SIG-M5 treated with dmso at 0.1 percent for 504 hours (cell line): ENCODE measurements around the gene IL1B.
"Not testable (repeated sequence)": the region's sequence is repeated elsewhere in the genome, so short reads cannot be mapped to it uniquely, and the experiment has no call there.

Source experiments
- DNase-seq: peaks from one replicate; lab custom pipeline; 2025; ENCODE audit not compliant: unreplicated experiment; lab: John Stamatoyannopoulos, UW

Gene IL1B

DNA sequence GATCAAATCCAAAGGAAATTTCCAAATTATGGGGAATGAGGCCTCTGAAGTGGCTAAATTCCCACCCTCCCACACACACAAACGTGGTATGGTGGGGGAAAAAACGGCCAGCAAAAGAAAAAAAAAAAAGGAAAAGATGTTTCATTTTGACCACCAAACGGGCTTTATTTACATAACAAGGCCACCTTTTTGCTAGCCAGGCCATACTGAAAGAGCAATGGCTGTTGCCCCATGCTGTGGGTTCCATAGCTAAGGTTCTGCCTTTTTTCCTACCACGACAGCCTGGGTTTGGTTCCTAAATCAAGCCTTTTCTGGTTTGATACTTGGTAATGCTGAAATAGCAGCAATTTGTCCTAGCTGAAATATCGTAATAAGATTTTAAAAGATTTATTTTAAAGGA, 14.0 kb upstream of the IL1B start:
- no peak for DNase-seq

DNA sequence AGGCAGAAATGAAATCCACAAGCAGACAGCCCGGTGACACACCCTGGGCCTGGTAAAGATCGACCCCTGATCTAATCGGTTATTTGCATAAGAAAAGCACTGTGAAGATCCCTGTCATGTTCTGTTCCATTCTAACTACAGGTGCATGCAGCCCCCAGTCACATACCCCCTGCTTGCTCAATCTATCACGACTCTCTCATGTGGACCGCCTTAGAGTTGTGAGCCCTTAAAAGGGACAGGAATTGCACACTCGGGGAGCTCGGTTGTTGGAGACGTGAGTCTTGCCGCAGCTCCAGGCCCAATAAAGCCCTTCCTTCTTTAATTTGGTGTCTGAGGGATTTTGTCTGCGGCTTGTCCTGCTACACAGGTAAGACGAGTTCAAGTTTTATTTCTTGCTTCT, 13.4 kb upstream of the IL1B start:
- DNase-seq, result no peak

DNA sequence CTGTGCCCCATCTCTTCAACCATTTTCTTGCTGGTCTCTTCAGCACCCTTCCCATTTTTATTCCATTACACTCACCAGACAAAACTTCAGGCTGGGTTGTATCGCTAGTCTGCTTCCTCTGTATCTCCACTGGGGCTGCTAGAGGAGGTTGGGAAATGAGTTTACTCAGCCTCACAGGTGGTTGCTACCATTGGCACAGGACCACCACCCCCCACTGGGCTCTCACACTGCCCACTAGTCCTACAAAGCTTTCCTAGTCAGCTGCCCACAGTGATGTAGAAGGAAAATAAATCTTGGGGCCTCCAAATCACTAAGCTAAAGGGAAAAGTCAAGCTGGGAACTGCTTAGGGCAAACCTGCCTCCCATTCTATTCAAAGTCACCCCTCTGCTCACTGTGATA, 12.3 kb upstream of the IL1B start:
- no peak for DNase-seq

DNA sequence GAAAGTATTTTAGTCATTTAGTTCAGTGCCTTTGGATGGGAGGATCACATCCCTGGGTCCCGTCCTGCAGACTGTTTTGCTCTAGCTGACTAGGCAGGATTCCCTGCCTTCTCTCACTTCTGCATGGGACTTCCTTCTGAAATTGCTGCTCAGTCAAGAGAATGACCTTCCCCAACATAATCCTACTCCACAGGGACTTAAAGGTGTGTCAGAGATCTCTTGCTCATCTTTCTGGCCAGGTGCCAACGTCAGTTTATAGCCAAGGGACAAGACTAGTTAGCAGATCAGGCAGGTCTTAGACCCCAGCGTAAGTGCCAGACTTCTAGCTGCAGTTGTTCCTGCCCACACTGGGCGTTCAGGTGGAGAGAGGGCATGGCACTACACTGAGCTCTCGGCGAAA, 9.5 kb upstream of the IL1B start:
- no peak for DNase-seq

DNA sequence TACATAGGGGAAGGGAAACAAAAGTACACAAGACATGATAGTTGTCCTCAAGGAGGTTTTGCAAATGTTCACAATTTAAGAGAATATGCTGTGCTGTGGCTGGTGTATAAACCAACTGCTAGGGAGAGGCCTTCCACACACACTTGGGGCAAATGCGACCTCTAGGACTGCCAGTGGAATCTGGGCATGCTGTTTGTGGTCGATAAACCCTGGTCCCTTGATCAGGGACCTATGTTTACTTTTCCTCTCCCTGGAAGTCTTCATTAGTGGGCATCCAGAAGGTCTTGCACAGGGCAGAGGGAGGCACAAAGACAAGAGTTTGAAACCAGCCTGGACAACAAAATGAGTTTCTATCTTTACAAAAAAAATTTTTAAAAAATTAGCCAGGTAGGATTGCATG, 7.3 kb upstream of the IL1B start:
- DNase-seq, result no peak

DNA sequence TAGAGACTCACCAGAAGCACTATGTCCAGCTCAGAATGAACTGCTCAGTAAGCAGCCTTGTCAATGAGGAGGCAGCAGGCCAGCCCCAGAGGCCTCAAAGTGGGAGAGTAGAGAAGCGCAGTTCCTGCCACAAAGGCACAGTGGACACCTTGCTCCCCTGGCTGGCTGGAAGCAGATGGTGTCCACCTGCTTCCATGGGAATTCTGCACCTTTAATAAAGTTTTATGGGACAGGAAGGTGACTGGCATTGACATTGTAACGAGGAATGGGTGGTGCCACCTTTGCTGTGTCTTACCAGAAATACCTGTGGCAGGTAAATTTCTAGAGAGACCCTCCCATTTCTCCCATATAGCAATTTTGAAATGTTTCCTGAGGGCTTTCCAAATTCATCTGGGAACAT, 6.7 kb upstream of the IL1B start:
- no peak for DNase-seq

DNA sequence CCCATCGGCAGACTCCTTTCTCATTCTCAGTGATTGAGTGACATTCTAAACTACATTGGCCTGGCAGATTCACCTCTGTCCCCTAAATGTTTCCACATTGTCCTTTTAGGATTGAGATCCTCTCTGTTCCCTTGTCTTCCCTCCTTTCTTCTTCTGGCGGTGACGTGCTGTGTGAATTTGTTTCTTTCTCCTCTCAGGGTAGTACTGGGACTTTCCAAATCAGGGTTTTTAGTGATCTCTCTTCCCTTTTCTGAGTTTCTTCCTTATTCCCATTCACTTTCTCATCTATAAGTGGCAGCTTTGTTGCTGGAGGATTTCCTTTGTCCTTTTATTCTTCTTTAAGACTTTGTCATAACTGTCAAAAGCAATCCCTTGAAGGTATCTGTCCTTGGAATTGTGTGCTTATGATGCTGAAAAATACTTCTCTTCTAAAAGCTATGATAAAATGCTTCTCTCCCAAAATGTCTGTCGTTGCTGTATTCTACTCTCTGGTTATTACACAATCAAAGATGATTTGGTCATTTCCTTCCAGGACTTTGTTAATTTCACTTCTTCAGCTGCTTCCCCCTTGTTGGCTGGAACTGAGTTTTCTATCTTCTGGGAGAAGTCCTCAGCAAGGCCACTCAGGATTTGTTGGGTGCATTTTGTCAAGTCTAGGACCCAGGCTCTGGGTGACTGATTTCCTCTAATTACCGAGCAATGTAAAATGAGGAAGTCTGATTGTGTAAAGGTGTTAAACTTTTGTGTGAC, 4.9 kb upstream of the IL1B start:
- peak; percentile 83 for DNase-seq

DNA sequence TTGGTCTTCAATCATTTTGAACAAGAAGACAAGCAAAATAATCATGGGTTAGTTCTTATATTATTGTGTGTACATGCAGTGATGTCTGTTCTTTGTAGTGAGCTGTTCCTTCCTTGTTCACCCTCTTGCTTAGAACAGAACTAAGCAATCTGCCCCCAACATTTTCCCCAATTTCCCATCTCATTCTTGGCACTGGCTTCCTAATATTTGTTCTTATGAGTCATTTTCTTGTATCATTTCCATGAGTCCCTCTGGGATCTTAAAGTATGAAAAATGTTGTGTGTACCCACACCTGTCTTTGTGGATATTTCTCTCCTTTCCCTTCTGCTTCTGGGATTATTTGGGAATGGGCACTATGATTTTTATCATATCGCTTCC, 3.5 kb upstream of the IL1B start:
- DNase-seq, result no peak

DNA sequence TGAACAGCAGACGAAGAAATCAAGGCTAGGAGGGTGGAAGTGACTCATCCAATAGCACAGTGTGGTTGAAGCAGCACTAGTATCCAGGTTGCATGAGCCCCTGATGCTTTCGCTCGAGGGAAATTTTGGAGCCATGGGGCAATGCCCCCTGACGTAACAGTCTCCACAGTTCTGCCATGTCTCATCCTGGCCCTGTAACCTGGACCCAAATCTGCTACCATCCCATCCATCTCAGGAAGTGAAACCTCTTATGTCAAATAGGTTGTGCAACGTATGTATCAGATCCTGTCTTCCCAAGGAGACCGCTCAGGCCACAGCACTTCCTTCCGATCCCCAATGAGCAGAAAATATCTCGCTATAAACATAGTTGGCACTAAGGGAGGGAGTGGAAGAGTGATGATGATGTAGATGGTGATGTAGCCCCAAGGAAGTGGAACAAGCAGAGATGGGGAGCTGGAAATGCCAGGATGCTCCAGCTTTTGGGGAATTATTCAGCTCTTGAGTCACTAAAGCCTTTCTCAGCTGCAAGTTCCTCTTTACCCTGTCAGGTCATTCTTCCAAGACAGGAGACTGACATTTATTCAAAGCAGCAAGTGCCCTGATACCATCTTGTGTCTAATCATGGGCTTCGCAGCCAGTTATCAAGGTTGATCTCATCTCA, 3.0 kb upstream of the IL1B start:
- peak; percentile 97 for DNase-seq

DNA sequence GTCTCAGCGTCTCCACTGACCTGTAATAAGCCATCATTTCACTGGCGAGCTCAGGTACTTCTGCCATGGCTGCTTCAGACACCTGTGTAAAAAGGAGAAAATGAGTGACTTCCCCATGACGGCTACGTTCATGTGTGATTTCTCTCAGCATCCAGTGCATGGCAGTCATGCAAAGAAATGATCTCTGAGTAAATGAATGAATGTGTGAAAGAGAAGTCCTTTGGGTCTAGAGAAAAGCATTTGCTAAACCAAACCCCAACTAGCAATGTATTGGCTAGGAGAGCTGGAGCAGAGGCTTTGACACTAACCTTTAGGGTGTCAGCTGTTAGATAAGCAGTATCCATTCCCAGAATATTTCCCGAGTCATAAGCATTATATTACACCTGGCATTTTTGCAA, 417 bp downstream of the IL1B start:
- DNase-seq, result no peak

DNA sequence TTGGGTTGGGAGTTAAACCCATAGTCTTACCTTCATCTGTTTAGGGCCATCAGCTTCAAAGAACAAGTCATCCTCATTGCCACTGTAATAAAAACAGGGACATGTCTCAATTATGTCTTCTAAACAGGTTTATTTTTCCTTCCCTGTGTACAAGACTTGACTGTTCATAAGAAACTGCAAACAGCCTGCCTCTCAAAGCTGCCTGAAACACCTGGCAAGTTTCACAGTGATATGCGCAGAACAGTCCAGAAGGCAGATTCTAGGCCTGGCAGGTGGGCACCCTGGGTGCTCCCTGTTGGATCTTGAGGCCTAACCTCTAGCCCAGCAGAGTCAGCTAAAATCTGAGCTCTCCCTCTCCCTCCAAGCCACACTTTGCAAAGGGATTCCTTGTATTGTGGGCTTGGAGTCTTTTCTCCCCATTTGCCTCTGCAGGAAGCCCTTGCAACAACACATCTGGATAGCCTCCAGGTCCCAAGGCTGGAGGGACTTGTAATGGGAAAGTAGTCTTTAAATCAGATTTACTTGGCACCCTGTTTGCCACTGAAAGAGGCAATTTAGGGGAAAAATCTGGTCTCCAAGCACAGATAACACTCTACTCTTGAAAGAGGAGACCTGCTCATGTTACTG, 930 bp downstream of the IL1B start:
- no peak for DNase-seq

DNA sequence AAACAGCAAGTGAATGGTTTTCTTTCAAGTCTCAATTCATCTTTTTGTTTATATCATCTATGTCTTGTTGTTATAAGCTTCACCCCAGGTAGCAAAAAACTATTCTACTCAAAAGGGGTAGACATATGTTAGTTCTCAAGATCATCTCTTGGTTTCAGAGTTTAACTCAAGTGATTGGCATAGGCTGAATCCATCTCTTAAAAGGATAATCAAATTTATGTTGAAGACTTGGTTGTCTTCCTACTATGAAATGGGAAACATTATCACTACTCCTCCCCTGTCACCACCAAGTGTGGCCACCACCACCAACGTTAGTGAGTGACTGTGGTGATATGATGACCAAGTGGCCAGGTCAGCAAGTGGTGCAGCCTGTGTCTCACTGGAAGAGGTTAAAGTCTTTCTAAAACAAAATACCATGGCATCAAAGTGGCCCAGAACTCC, 1.5 kb downstream of the IL1B start:
- DNase-seq, result no peak

DNA sequence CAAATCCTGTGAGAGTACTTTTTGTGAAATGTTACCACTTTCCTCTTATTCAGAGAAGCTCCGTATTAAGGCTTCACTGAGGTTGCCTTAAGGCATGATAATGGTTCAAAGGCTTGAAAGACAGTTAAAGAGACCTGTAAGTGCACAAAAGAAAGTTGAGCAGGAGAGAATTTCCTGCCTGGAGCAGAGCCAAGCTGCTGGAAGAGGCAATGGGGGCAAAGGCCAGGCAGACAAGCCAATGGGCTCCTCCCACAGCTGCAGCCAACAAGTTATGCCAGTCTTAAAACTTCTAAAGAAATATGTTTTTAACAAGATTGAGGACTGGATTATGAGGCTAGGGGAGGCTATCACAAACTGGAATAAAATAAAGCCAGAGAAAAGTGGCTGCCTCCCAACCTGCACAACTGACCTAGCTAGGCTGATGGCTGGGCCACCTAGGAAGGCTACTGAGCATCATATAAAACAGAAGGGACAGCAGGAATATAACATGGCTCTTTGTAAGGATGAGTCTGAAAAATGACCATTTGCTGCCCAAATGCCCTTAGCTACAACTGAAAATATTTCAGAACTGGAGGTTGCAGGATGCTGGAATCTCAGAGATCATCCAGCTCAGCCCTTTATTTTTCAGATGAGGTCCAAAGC, 2.1 kb downstream of the IL1B start:
- DNase-seq, result no peak

DNA sequence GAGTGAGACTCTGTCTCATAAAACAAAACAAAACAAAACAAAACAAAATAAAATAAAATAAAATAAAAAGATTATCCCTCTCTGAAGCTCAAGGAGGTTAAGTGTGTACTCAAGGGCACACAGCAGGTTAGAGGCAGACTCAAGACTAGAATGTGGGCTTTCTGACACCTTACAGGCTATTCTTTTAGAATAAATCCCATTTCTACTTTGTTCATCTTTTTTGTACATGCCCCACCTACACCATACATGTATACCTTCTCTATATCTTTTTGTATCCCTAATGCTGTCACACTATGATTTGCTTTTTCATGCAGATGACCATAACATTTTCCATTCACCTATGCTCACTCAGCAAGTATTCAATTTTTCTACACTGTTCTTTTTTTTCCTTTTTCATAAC, 2.6 kb downstream of the IL1B start:
- DNase-seq, result no peak

DNA sequence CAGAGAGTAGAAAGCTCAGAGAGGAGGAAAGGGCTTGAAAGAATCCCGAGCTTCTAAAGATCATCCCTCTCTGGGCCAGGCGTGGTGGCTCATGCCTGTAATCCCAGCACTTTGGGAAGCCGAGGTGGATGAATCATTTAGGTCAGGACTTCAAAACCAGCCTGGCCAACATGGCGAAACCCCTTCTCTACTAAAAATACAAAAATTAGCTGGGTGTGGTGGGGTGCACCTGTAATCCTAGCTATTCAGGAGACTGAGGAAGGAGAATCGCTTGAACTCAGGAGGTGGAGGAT, 3.0 kb downstream of the IL1B start:
- not testable (repeated sequence) for DNase-seq

DNA sequence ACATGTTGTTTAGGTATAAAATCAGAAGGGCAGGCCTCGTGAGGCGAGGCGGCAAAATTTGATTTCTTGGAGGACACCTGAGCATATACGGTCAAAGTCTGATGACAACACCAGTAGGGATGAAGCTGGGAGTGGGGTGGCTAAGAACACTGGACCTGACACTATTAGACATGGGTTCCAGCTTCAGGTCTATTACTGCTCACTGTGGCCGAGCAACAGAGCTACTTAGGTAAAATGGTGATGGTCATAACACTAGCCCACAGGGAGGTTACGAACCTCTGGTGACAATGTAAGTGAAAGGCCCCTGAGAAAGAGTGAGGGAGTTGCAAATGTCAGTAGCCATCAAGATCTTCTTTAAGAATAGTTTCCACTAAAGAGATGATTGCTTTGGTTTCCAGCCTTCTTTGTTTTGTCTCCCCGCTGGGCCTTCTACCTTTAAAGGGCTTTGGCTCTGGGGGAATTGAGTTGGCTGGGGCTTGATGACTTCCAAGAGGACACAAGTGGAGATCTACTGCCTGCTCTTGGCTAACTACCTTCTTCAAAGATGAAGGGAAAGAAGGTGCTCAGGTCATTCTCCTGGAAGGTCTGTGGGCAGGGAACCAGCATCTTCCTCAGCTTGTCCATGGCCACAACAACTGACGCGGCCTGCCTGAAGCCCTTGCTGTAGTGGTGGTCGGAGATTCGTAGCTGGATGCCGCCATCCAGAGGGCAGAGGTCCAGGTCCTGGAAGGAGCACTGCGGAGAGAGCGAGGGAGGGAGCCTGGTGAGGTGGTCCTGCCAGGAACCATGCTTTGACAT, 3.5 kb downstream of the IL1B start:
- DNase-seq, result no peak

DNA sequence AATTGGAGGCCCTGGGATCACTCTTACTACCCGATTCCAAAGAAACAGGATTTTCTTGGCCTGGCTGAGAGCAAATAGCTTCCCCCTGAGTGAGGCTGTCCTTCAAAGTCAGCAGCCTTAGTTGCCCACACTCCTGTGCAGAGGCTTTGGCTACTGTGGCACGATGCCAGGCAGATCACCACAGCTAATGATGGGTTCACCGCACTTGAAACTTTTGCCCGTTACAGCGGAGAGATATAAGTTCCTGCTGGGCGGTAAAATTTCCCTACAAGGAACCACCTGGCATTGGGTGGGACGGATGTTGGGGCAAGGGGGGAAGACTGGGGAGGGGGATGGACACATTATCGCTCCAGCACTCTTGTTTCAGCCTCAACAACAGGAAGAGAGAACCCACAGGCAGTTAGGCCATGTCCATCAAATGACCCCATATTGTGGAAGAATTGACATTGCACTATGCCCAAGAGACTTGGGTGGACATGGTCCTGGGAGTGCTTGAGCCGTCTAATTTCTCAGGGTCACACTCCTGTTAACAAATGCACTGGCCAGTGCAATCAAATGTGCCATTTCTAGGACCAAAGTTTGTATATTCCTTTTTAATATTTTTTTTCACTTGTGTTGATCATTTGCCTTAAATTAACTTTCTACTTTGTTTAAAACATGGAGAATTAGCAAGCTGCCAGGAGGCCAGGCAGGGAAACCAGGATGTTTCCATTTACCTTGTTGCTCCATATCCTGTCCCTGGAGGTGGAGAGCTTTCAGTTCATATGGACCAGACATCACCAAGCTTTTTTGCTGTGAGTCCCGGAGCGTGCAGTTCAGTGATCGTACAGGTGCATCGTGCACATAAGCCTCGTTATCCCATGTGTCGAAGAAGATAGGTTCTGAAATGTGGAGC, 4.4 kb downstream of the IL1B start:
- no peak for DNase-seq

DNA sequence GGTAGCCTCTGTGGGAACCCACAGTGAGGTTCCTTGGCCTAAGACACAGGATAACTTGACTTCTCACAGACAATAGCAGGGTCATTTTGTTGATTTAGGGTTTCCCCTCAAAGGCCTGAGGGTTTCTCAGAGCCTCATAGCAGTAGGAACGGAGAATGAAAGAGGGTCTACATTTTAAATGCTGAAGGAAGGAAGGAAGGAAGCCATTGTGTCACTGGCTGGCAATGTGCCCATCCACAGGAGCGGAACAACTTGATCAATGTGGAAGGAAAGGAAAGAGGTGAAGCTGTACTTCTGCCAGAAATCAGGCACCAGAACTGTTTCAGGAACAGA, 5.1 kb downstream of the IL1B start:
- DNase-seq, result no peak

DNA sequence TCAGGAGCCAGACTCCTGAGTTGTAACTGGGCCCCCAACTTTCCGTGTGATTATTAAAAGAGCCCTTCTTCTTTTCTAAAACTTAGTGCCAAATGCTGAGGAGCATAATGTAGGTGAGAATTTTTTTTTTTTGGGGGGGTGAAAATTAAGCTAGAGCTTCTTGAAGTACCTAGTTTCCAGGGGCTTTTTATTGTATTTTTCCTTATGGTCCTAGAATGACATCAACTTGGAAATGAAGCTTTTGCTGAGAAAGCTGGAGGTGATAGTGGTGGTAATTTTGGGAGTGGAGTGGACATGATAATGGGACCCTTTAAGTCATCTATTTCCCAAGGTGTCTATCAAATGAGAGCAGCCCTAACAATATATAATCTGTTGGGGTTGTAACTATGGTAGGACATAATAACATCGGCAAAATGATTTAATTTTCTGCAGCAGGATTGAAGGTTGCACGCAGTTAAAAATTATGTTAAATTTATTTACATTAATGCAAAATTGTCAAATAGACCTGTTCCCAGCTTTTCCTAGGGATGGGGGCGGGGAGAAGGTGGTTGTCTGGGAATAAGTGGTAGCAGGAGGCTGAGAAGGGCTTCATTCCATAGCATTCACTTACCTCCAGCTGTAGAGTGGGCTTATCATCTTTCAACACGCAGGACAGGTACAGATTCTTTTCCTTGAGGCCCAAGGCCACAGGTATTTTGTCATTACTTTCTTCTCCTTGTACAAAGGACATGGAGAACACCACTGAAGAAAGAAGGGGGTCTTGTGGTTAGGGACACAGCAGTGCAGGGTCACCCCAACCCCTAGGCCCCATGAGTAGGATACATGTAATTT, 5.7 kb downstream of the IL1B start:
- DNase-seq, result no peak
